GM12878 (cell line): ENCODE measurements around the gene NLRP14. TPM values are rescaled to one million over a fixed set of nuclear protein-coding genes. Genes with fewer than 3 reads are reported as not detected.

Experiments
- ATAC-seq: fragments of 200-7000 bp; cut with Tn5 transposase; 3 replicates; pipeline ENCODE4 v1.9.1; 2020; ENCODE audit warnings: mild to moderate bottlenecking, moderate library complexity
- BruUV-seq: library from RNA; stranded (reverse); fragments of 400-500 nt; replicated peaks from 2 replicates; lab custom pipeline; 2021; lab: Mats Ljungman, UMichigan
- CTCF ChIA-PET: fragments of 300-600 bp; sonication (Branson Sonifier 250); formaldehyde crosslinking; extraction: SDS; loops from one replicate; lab custom pipeline; 2021; ENCODE audit warnings: inconsistent platforms; lab: Yijun Ruan, JAX
- POLR2A ChIA-PET: fragments of 350-600 bp; formaldehyde crosslinking; extraction: SDS; loops from one replicate; lab custom pipeline; 2021; ENCODE audit warnings: inconsistent platforms; lab: Charles Lee
- RAD21 ChIA-PET: fragments of 300-600 bp; sonication (Branson Sonifier 250); formaldehyde crosslinking; loops from one replicate; lab custom pipeline; 2023; ENCODE audit warnings: antibody characterized with exemption; ENCODE audit not compliant: unreplicated experiment; lab: Charles Lee
- SMC1A ChIA-PET: fragments of 300-600 bp; sonication (Branson Sonifier 250); formaldehyde crosslinking; loops from one replicate; lab custom pipeline; 2023; ENCODE audit not compliant: unreplicated experiment, uncharacterized antibody; lab: Charles Lee
- DNase-seq: peaks from one replicate; pipeline ENCODE4 v3.0.0-alpha.2; 2011; ENCODE audit warnings: low read depth, low spot score
- FAIRE-seq: peaks from 3 replicates; lab custom pipeline; 2011; peaks lifted over from hg19 to GRCh38; lab: Jason Lieb, UNC
- H2AFZ ChIP-seq: 2 replicates; pipeline ENCODE4 v1.6.0; 2011; ENCODE audit warnings: low read depth, low read length, control low read depth; ENCODE audit not compliant: control insufficient read depth
- H3K27ac ChIP-seq: 2 replicates; pipeline ENCODE4 v1.5.1; 2011; ENCODE audit warnings: control low read depth; ENCODE audit not compliant: control insufficient read depth, insufficient read depth
- H3K27me3 ChIP-seq, 2 experiments: replicated peaks in 1 of 2; 2 replicates each; pipeline versions ENCODE4 v1.6.0 to v1.6.1; 2011; ENCODE audit warnings: low read length in 1 of 2; ENCODE audit not compliant: control insufficient read depth in 2 of 2, insufficient read depth in 2 of 2
- H3K36me3 ChIP-seq, 2 experiments: 2 replicates each; pipeline ENCODE4 v1.5.1; 2011; ENCODE audit warnings: low read length in 1 of 2; ENCODE audit not compliant: control insufficient read depth in 2 of 2, insufficient read depth in 2 of 2
- H3K4me1 ChIP-seq: 2 replicates; pipeline ENCODE4 v1.6.1; 2011; ENCODE audit warnings: mild to moderate bottlenecking, low read length, moderate library complexity, mixed read lengths; ENCODE audit not compliant: control insufficient read depth, insufficient read depth
- H3K4me2 ChIP-seq: 2 replicates; pipeline ENCODE4 v1.6.0; 2011; ENCODE audit warnings: control low read depth; ENCODE audit not compliant: control insufficient read depth, insufficient read depth
- H3K4me3 ChIP-seq: fragments of 200-600 bp; sonication (generic); 2 replicates; pipeline ENCODE4 v1.5.1; 2016
- H3K79me2 ChIP-seq: 2 replicates; pipeline ENCODE4 v1.6.0; 2011; ENCODE audit warnings: low read length; ENCODE audit not compliant: control insufficient read depth, insufficient read depth
- H3K9ac ChIP-seq: 2 replicates; pipeline ENCODE4 v1.8.0; 2011; ENCODE audit warnings: low read length, control low read depth, mixed read lengths; ENCODE audit not compliant: control insufficient read depth, insufficient read depth
- H3K9me3 ChIP-seq: replicated peaks from 3 replicates; pipeline ENCODE4 v1.5.1; 2011; ENCODE audit warnings: mild to moderate bottlenecking, low read length; ENCODE audit not compliant: control insufficient read depth, insufficient read depth
- H4K20me1 ChIP-seq: 2 replicates; pipeline ENCODE4 v1.6.0; 2011; ENCODE audit not compliant: control insufficient read depth, insufficient read depth
- BHLHE40 ChIP-seq, 2 experiments: fragments of 450-650 bp in 1 of 2; IDR thresholded peaks; 2 replicates each; pipeline ENCODE4 v1.6.1; 2011 to 2017; ENCODE audit warnings: low read depth in 2 of 2, borderline replicate concordance in 1 of 2, improper control_type of control experiment in 1 of 2, low read length in 1 of 2, mild to moderate bottlenecking in 1 of 2
- EGR1 ChIP-seq, 2 experiments: IDR thresholded peaks; 1 replicate in 1 of 2; 2 replicates in 1 of 2; pipeline ENCODE4 v1.6.1; 2011 to 2012; ENCODE audit warnings: low read depth in 2 of 2, low read length in 2 of 2, borderline replicate concordance in 1 of 2, mild to moderate bottlenecking in 1 of 2, moderate library complexity in 1 of 2
- HDAC6 ChIP-seq: fragments of 200-600 bp; sonication (generic); IDR thresholded peaks from one replicate; pipeline ENCODE4 v1.8.0; 2017; ENCODE audit warnings: antibody characterized with exemption; ENCODE audit not compliant: unreplicated experiment
- HDGF ChIP-seq: fragments of 450-650 bp; IDR thresholded peaks from 2 replicates; pipeline ENCODE4 v1.6.1; 2016; ENCODE audit warnings: antibody characterized with exemption
- NRF1 ChIP-seq: conservative IDR thresholded peaks from 2 replicates; pipeline ENCODE4 v1.6.1; 2011; ENCODE audit warnings: mild to moderate bottlenecking, low read depth, low read length, improper control_type of control experiment
- RCOR1 ChIP-seq: conservative IDR thresholded peaks from 2 replicates; pipeline ENCODE4 v1.6.1; 2012; ENCODE audit warnings: low read depth, low read length, improper control_type of control experiment
- SIN3A ChIP-seq: IDR thresholded peaks from 2 replicates; pipeline ENCODE4 v1.6.1; 2012; ENCODE audit warnings: low read depth, low read length, improper control_type of control experiment
- SMAD1 ChIP-seq: fragments of 450-650 bp; IDR thresholded peaks from 2 replicates; pipeline ENCODE4 v1.6.1; 2018; ENCODE audit warnings: mild to moderate bottlenecking, low read depth; ENCODE audit not compliant: partially characterized antibody
- YBX1 ChIP-seq: fragments of 450-650 bp; IDR thresholded peaks from 2 replicates; pipeline ENCODE4 v1.6.1; 2016; ENCODE audit warnings: antibody characterized with exemption
- WGBS: methylation state at CpG from one replicate; pipeline ENCODE4 v1.1.6; 2016; ENCODE audit warnings: low lambda C conversion rate; ENCODE audit not compliant: insufficient replicate concordance, insufficient coverage; ENCODE audit errors: missing lambda C conversion rate; 5-methylcytosine and 5-hydroxymethylcytosine counted together
- in situ Hi-C: fragments of 300-500 bp; cut with MboI; formaldehyde crosslinking; loops from 9 replicates; pipeline ENCODE4 v1.14.3; 2018; ENCODE audit warnings: mixed read lengths
- intact Hi-C: fragments of 100-400 bp; cut with micrococcal nuclease; formaldehyde crosslinking; loops from one replicate; pipeline ENCODE4 v1.14.2; 2022; ENCODE audit not compliant: unreplicated experiment
- polyA plus RNA-seq, 11 experiments: library from polyadenylated mRNA; depleted of rRNA in 4 of 11; unstranded in 6 of 11; stranded (reverse) in 5 of 11; fragments of >200 nt; fragmentation: Nextera tagmentation in 4 of 11; fragmentation: Illumina TruSeq in 1 of 11; extraction: Ambion mirVana in 4 of 11; extraction: Trizol in 1 of 11; gene quantifications; 1 replicate in 1 of 11; 2 replicates in 10 of 11; pipeline versions ENCODE4 v1.2.1 to v1.2.3, GENCODE V29; 2011 to 2016; ENCODE audit warnings: inconsistent platforms in 2 of 11, missing spikeins in 2 of 11, low read depth in 1 of 11
- total RNA-seq, 4 experiments: library from RNA; depleted of rRNA in 3 of 4; stranded (reverse); fragments of >200 nt in 3 of 4; fragmentation: Illumina TruSeq in 1 of 4; extraction: Trizol in 1 of 4; gene quantifications; 2 replicates each; pipeline versions ENCODE4 v1.2.1 to v1.2.3, GENCODE V29; 2013 to 2021

The NLRP14 gene
- total and polyA plus RNA-seq, 10 of the 15 experiments (the other 5 are each of a cell fraction or from before 2014, with no cell fraction given), result 0.02 to 0.12 (median 0.04) TPM; not detected in 3

- CTCF ChIA-PET, result no interaction called here
- H3K36me3 ChIP-seq, result no peaks in the 10 kb centered on the region
- SMC1A ChIA-PET, result no interaction called here
- RAD21 ChIA-PET, result no interaction called here
- BruUV-seq, result no TSS peak
- in situ Hi-C loops (no loop called here), intact Hi-C loops (no loop called here)
- H3K79me2 ChIP-seq, result no peaks in the 10 kb centered on the region
- H3K4me1 ChIP-seq, result no peaks in the 10 kb centered on the region
- no peak overlapping the region for H2AFZ ChIP-seq
- FAIRE-seq, result no peak
- no peak overlapping the region for H3K27ac ChIP-seq
- H3K4me2 ChIP-seq, result no peak overlapping the region
- no peaks in the 10 kb centered on the region for H4K20me1 ChIP-seq
- H3K9ac ChIP-seq, result no peak overlapping the region
- no peaks in the 10 kb centered on the region; a peak in 1 of 4 replicates for H3K27me3 ChIP-seq
- no peak for TF ChIP-seq NRF1
- TF ChIP-seq SIN3A, result no peak
- no peak for TF ChIP-seq BHLHE40 (IDR thresholded peaks at IDR 0.05; ENCODE audit: borderline replicate concordance in 1 of 2, low read depth in 2 of 2, low read length in 1 of 2)
- TF ChIP-seq HDGF, result no peak
- TF ChIP-seq RCOR1, result no peak
- TF ChIP-seq EGR1 (IDR thresholded peaks at IDR 0.05; ENCODE audit: borderline replicate concordance in 1 of 2, low read depth in 2 of 2, low read length in 2 of 2), result no peak
- no peak for TF ChIP-seq HDAC6
- TF ChIP-seq YBX1, result no peak
- no peak for TF ChIP-seq SMAD1
- POLR2A ChIA-PET, result no interaction called here
- WGBS, result 0% methylated on average over 1 of the region's 1 CpG
- H3K9me3 ChIP-seq, result no peaks in the 10 kb centered on the region
- ATAC-seq, result peak; percentile 60
- H3K4me3 ChIP-seq, result no peak overlapping the region
- no peak for DNase-seq
Observed at GRCh38 chr11:7050191-7050590, 29.9 kb downstream of the NLRP14 start.
